K562 (cell line): ENCODE data around the gene MRPL27.

ENCODE experiments used
- CTCF ChIP-seq, 3 experiments: IDR thresholded peaks in 2 of 3; conservative IDR thresholded peaks in 1 of 3; 2 replicates each; pipeline ENCODE4 v1.5.1; 2011 to 2012; ENCODE audit warnings: low read length in 3 of 3, mild to moderate bottlenecking in 3 of 3, control low read depth in 2 of 3, improper control_type of control experiment in 1 of 3, inconsistent platforms in 1 of 3, low read depth in 1 of 3, mixed read lengths in 1 of 3, moderate library complexity in 1 of 3; ENCODE audit not compliant: insufficient read depth in 2 of 3
- PRPF4 ChIP-seq: fragments of 200-400 bp; formaldehyde crosslinking; IDR thresholded peaks from one replicate; pipeline ENCODE4 v1.6.1; 2017; ENCODE audit warnings: low read length, low read depth, mild to moderate bottlenecking; ENCODE audit not compliant: insufficient read depth, poor library complexity, severe bottlenecking
- SPI1 ChIP-seq: IDR thresholded peaks from 2 replicates; pipeline ENCODE4 v1.6.1; 2011; ENCODE audit warnings: low read depth, low read length, control low read depth, borderline replicate concordance
- SRF ChIP-seq, 2 experiments: fragments of 250-450, 450-650 bp in 1 of 2; sonication (Bioruptor Pico) in 1 of 2; sonication (generic) in 1 of 2; formaldehyde crosslinking; IDR thresholded peaks; 2 replicates each; pipeline versions ENCODE4 v1.5.0 to v1.5.1; 2020 to 2022; ENCODE audit warnings: mild to moderate bottlenecking in 1 of 2, missing genetic modification reagents in 1 of 2
- TAF15 ChIP-seq: fragments of 200-400 bp; formaldehyde crosslinking; IDR thresholded peaks from 2 replicates; pipeline ENCODE4 v1.6.1; 2017; ENCODE audit warnings: mild to moderate bottlenecking, low read depth, low read length, moderate library complexity
- ZNF766 ChIP-seq: fragments of 200-800 bp; sonication (Bioruptor generic); conservative IDR thresholded peaks from 2 replicates; pipeline ENCODE4 v1.6.1; 2016; ENCODE audit warnings: missing genetic modification characterization, missing compliant biosample characterization
- ZSCAN29 ChIP-seq: fragments of 450-650 bp; IDR thresholded peaks from 2 replicates; pipeline ENCODE4 v1.6.1; 2017
- TF ChIP-seq, protein P1 (sequence below): fragments of 450-650 bp; formaldehyde crosslinking; IDR thresholded peaks from 2 replicates; pipeline ENCODE4 v1.4.0; 2022; ENCODE audit warnings: mild to moderate bottlenecking, moderate library complexity

DNA sequence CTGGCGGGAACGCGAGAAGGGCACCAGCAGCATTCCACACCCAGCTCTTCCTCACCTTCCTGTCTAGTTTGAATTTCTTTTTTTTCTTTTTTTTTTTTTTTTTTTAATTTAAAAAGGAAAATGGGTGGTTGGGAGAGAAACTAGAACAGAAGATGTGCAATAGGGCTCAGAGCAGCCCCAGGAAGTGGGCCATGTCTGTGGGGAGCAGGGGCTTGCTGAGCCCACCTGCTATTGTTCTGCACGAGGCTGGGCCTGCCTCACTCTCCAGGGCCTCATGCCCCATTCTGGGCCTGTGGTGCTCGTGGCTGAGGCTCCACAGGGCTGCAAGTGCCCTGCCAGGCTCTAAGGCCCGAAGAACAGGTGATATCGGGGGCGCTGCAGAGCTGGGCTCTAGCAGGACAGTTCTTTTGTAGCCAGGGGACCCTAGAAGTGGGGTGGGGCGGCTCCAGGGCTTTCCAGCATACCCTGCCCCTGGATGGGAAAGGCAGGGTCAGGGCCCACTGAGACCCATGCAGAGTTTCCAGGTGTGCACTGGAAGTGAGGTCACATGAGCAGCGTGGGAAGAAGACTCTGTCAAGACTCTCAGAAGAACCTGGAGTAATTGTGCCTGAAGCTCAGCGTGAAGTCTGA is 12.4 kb downstream of the MRPL27 start:
- TF ChIP-seq, protein P1, sequence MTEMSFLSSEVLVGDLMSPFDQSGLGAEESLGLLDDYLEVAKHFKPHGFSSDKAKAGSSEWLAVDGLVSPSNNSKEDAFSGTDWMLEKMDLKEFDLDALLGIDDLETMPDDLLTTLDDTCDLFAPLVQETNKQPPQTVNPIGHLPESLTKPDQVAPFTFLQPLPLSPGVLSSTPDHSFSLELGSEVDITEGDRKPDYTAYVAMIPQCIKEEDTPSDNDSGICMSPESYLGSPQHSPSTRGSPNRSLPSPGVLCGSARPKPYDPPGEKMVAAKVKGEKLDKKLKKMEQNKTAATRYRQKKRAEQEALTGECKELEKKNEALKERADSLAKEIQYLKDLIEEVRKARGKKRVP (CRISPR knock-in tag): no peak
- TF ChIP-seq CTCF (IDR thresholded peaks at IDR 0.05 in 2 of 3, conservative IDR thresholded peaks at IDR 0.05 in 1 of 3; ENCODE audit: insufficient read depth in 2 of 3, low read depth in 1 of 3, low read length in 3 of 3) (no peak), ZNF766 (CRISPR knock-in tag) (no peak), PRPF4 (no peak), SPI1 (no peak), ZSCAN29 (no peak), SRF (CRISPR knock-in tag; IDR thresholded peaks at IDR 0.05) (no peak), TAF15 (no peak)
